Loucy (cell line): ENCODE measurements around the gene SRP72.
"Not testable (repeated sequence)": the region's sequence is repeated elsewhere in the genome, so short reads cannot be mapped to it uniquely, and the experiment has no call there.

Experiments used
- H2AFZ ChIP-seq: fragments of 200-600 bp; sonication (generic); 2 replicates; pipeline ENCODE4 v1.6.0; 2016; ENCODE audit warnings: antibody characterized with exemption, mild to moderate bottlenecking, low read length, moderate library complexity
- H3F3A ChIP-seq: fragments of 200-600 bp; 2 replicates; pipeline ENCODE4 v1.6.0; 2016; ENCODE audit warnings: antibody characterized with exemption, low read depth, mild to moderate bottlenecking
- H3K27me3 ChIP-seq: fragments of 200-600 bp; sonication (generic); 2 replicates; pipeline ENCODE4 v1.6.1; 2014; ENCODE audit warnings: low read length, mild to moderate bottlenecking; ENCODE audit not compliant: insufficient read depth, poor library complexity, severe bottlenecking
- H3K36me3 ChIP-seq: fragments of 200-600 bp; sonication (generic); 2 replicates; pipeline ENCODE4 v1.6.1; 2016; ENCODE audit warnings: low read length; ENCODE audit not compliant: insufficient read depth
- H3K4me1 ChIP-seq: fragments of 200-600 bp; sonication (generic); 2 replicates; pipeline ENCODE4 v1.5.1; 2014; ENCODE audit warnings: low read length, mild to moderate bottlenecking; ENCODE audit not compliant: insufficient read depth, poor library complexity, severe bottlenecking
- H3K4me2 ChIP-seq: fragments of 200-600 bp; sonication (generic); 2 replicates; pipeline ENCODE4 v1.6.0; 2014; ENCODE audit warnings: antibody characterized with exemption, low read length, low read depth, mild to moderate bottlenecking; ENCODE audit not compliant: poor library complexity, severe bottlenecking
- H3K4me3 ChIP-seq: fragments of 200-600 bp; sonication (generic); 2 replicates; pipeline ENCODE4 v1.5.1; 2014; ENCODE audit warnings: low read length, mild to moderate bottlenecking, mixed read lengths; ENCODE audit not compliant: poor library complexity, severe bottlenecking
- H3K79me2 ChIP-seq: fragments of 200-600 bp; sonication (generic); 2 replicates; pipeline ENCODE4 v1.6.1; 2014; ENCODE audit warnings: low read length; ENCODE audit not compliant: insufficient read depth
- H3K9ac ChIP-seq: fragments of 200-600 bp; sonication (generic); 2 replicates; pipeline ENCODE4 v1.6.0; 2014; ENCODE audit warnings: mild to moderate bottlenecking, low read depth, low read length, moderate library complexity; ENCODE audit not compliant: poor library complexity, severe bottlenecking
- H3K9me2 ChIP-seq: fragments of 200-600 bp; sonication (generic); replicated peaks from 2 replicates; pipeline ENCODE4 v1.6.1; 2016; ENCODE audit warnings: low read depth, low read length, mixed read lengths
- H3K9me3 ChIP-seq: fragments of 200-600 bp; sonication (generic); 2 replicates; pipeline ENCODE4 v1.6.1; 2014; ENCODE audit warnings: mild to moderate bottlenecking, antibody characterized with exemption, low read length, low read depth; ENCODE audit not compliant: insufficient read depth
- H4K20me1 ChIP-seq: fragments of 200-600 bp; sonication (generic); 2 replicates; pipeline ENCODE4 v1.6.0; 2014; ENCODE audit warnings: antibody characterized with exemption, low read length, mild to moderate bottlenecking; ENCODE audit not compliant: insufficient read depth, poor library complexity, severe bottlenecking
- EZH2phosphoT487 ChIP-seq: fragments of 200-600 bp; IDR thresholded peaks from 2 replicates; pipeline ENCODE4 v1.6.1; 2018; ENCODE audit warnings: antibody characterized with exemption, mild to moderate bottlenecking, moderate library complexity, borderline replicate concordance
- TF ChIP-seq, protein P1 (sequence below): fragments of 200-600 bp; sonication (generic); conservative IDR thresholded peaks from 2 replicates; pipeline ENCODE4 v1.5.1; 2014; ENCODE audit warnings: mild to moderate bottlenecking, antibody characterized with exemption, low read length

SRP72 gene

GRCh38 chr4:56444719-56445118 is 22.7 kb upstream of the SRP72 start:
- peak overlapping the region; percentile 68 for H3K4me2 ChIP-seq
- H3F3A ChIP-seq: no peaks in the 10 kb centered on the region
- H2AFZ ChIP-seq: no peak overlapping the region
- H3K9ac ChIP-seq: no peak overlapping the region
- H3K9me2 ChIP-seq: no peaks in the 10 kb centered on the region
- peaks cover 91% of the 10 kb centered on the region for H4K20me1 ChIP-seq
- H3K79me2 ChIP-seq: peaks cover 87% of the 10 kb centered on the region
- peaks cover 70% of the 10 kb centered on the region for H3K36me3 ChIP-seq
- peaks cover 57% of the 10 kb centered on the region for H3K4me1 ChIP-seq
- H3K9me3 ChIP-seq: no peaks in the 10 kb centered on the region
- TF ChIP-seq EZH2phosphoT487: no peak
- TF ChIP-seq, protein P1, sequence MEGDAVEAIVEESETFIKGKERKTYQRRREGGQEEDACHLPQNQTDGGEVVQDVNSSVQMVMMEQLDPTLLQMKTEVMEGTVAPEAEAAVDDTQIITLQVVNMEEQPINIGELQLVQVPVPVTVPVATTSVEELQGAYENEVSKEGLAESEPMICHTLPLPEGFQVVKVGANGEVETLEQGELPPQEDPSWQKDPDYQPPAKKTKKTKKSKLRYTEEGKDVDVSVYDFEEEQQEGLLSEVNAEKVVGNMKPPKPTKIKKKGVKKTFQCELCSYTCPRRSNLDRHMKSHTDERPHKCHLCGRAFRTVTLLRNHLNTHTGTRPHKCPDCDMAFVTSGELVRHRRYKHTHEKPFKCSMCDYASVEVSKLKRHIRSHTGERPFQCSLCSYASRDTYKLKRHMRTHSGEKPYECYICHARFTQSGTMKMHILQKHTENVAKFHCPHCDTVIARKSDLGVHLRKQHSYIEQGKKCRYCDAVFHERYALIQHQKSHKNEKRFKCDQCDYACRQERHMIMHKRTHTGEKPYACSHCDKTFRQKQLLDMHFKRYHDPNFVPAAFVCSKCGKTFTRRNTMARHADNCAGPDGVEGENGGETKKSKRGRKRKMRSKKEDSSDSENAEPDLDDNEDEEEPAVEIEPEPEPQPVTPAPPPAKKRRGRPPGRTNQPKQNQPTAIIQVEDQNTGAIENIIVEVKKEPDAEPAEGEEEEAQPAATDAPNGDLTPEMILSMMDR: no peak
- no peaks in the 10 kb centered on the region for H3K27me3 ChIP-seq
- peak overlapping the region; percentile 25 for H3K4me3 ChIP-seq

- H3K9ac ChIP-seq: no peak overlapping the region
- H4K20me1 ChIP-seq: peaks cover 81% of the 10 kb centered on the region
- peaks cover 77% of the 10 kb centered on the region for H3K79me2 ChIP-seq
- H3F3A ChIP-seq: no peaks in the 10 kb centered on the region
- H2AFZ ChIP-seq: no peak overlapping the region
- peaks cover 49% of the 10 kb centered on the region for H3K4me1 ChIP-seq
- H3K27me3 ChIP-seq: no peaks in the 10 kb centered on the region
- peaks cover 80% of the 10 kb centered on the region for H3K36me3 ChIP-seq
- no peak for TF ChIP-seq EZH2phosphoT487
- TF ChIP-seq, protein P1: no peak
- H3K4me2 ChIP-seq: peak overlapping the region; percentile 68
- H3K9me2 ChIP-seq: no peaks in the 10 kb centered on the region
- H3K4me3 ChIP-seq: peak overlapping the region; percentile 0
- no peaks in the 10 kb centered on the region for H3K9me3 ChIP-seq
Measured at GRCh38 chr4:56445699-56446098, 21.7 kb upstream of the SRP72 start.

DNA sequence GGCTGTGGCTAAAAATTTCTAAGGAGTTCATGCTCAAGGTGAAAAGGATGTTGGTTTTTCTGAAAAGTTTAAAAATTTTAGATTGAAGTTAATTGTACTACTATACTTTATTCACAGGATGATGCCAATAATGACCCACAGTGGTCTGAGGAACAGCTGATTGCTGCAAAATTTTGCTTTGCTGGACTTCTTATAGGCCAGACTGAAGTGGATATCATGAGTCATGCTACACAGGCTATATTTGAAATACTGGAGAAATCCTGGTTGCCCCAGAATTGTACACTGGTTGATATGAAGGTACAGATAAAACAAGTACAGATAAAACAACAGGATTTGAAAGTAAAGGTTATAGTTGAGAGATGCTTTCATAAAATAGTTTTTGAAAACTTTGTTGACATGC is 19.1 kb upstream of the SRP72 start:
- H3K79me2 ChIP-seq: peaks cover 51% of the 10 kb centered on the region
- peaks cover 90% of the 10 kb centered on the region for H3K36me3 ChIP-seq
- H4K20me1 ChIP-seq: peaks cover 57% of the 10 kb centered on the region

GRCh38 chr4:56449475-56449874 is 17.9 kb upstream of the SRP72 start:
- H3K4me2 ChIP-seq, H3K9ac ChIP-seq, H3K9me2 ChIP-seq, H2AFZ ChIP-seq, H3K9me3 ChIP-seq, H3K4me3 ChIP-seq, H3F3A ChIP-seq, H3K27me3 ChIP-seq: not testable (repeated sequence)
- H3K36me3 ChIP-seq: peaks cover 90% of the 10 kb centered on the region
- peaks cover 45% of the 10 kb centered on the region for H4K20me1 ChIP-seq
- H3K4me1 ChIP-seq: peaks cover 15% of the 10 kb centered on the region
- peaks cover 39% of the 10 kb centered on the region for H3K79me2 ChIP-seq

More for the DNA sequence above, 19.1 kb upstream of the SRP72 start:
- H3K27me3 ChIP-seq: no peaks in the 10 kb centered on the region
- no peak overlapping the region for H3K4me3 ChIP-seq
- no peaks in the 10 kb centered on the region for H3K9me2 ChIP-seq
- no peak overlapping the region for H3K4me2 ChIP-seq
- no peaks in the 10 kb centered on the region for H3F3A ChIP-seq
- H2AFZ ChIP-seq: no peak overlapping the region
- no peak overlapping the region for H3K9ac ChIP-seq
- TF ChIP-seq, protein P1: no peak
- TF ChIP-seq EZH2phosphoT487: no peak
- peaks cover 27% of the 10 kb centered on the region for H3K4me1 ChIP-seq
- no peaks in the 10 kb centered on the region for H3K9me3 ChIP-seq
